ENCODE results near the gene RDH13. TPM values are rescaled to one million over a fixed set of nuclear protein-coding genes. Genes with fewer than 3 reads are reported as not detected.

The RDH13 gene
- total and polyA plus RNA-seq, 2 donors (not counting 1 experiment from before 2014, with no cell fraction given): 2.7 to 6.9 TPM

GRCh38 chr19:55018633-55019032 lies 44.3 kb downstream of the RDH13 start:
- H3K4me2 ChIP-seq (ENCODE audit: extremely low read depth, insufficient read depth, low read length): no peak overlapping the region
- no peak for DNase-seq (ENCODE audit: low read depth in 2 of 2)
- H3K27me3 ChIP-seq (ENCODE audit: control insufficient read depth, insufficient read depth, low read length): no peaks in the 10 kb centered on the region
- no peaks in the 10 kb centered on the region for H3K79me2 ChIP-seq (ENCODE audit: control insufficient read depth, insufficient read depth, low read length)
- H3K36me3 ChIP-seq (ENCODE audit: control insufficient read depth, insufficient read depth, low read length): no peaks in the 10 kb centered on the region
- no peak overlapping the region for H2AFZ ChIP-seq (ENCODE audit: low read length)
- no peaks in the 10 kb centered on the region for H3K4me1 ChIP-seq (ENCODE audit: control insufficient read depth, extremely low read depth, insufficient read depth, low read length)
- no peak for TF ChIP-seq CTCF (conservative IDR thresholded peaks at IDR 0.05 in 1 of 2, IDR thresholded peaks at IDR 0.05 in 1 of 2; ENCODE audit: low read depth in 1 of 2, low read length in 2 of 2)
- no peak for TF ChIP-seq EZH2 (IDR thresholded peaks at IDR 0.05; ENCODE audit: low read length, missing control alignments)
- H3K9ac ChIP-seq (ENCODE audit: insufficient read depth, low read length): no peak overlapping the region
- no peak overlapping the region for H3K4me3 ChIP-seq (replicated peaks in 1 of 4; ENCODE audit: control extremely low read depth in 1 of 4, insufficient read depth in 1 of 4, low read depth in 3 of 4, low read length in 4 of 4)
- no peaks in the 10 kb centered on the region for H4K20me1 ChIP-seq (ENCODE audit: control insufficient read depth, extremely low read depth, insufficient read depth, low read length)
- no peak overlapping the region for H3K27ac ChIP-seq (ENCODE audit: insufficient read depth, low read length)
- H3K9me3 ChIP-seq (ENCODE audit: control insufficient read depth, insufficient read depth, low read depth, low read length): no peaks in the 10 kb centered on the region

DNA sequence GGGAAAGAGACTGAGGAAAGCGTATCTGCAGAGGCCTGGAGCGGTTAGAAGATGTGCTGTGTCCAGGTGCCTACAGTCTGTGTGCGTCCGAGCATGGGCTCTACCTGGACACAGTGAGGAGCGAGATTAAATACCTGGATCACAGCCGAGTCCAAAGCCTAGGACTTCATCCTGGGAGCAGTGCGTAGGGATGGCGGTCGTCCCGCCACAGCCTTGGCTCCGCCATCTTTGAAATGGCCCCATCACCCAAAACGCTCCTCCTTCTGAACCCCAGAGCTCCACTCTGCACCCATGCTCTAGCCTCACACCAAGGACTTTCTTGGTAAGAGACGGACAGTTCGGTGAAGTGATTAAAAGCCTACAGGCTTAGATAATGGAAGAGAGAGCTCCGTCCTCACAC lies 44.7 kb downstream of the RDH13 start:
- Histone ChIP-seq H3K36me3 (ENCODE audit: control insufficient read depth, insufficient read depth, low read length) (no peaks in the 10 kb centered on the region), H4K20me1 (ENCODE audit: control insufficient read depth, extremely low read depth, insufficient read depth, low read length) (no peaks in the 10 kb centered on the region), H3K4me1 (ENCODE audit: control insufficient read depth, extremely low read depth, insufficient read depth, low read length) (no peaks in the 10 kb centered on the region), H3K4me2 (ENCODE audit: extremely low read depth, insufficient read depth, low read length) (no peak overlapping the region), H3K27ac (ENCODE audit: insufficient read depth, low read length) (no peak overlapping the region), H3K79me2 (ENCODE audit: control insufficient read depth, insufficient read depth, low read length) (no peaks in the 10 kb centered on the region), H3K4me3 (replicated peaks in 1 of 4; ENCODE audit: control extremely low read depth in 1 of 4, insufficient read depth in 1 of 4, low read depth in 3 of 4, low read length in 4 of 4) (no peak overlapping the region), H3K27me3 (ENCODE audit: control insufficient read depth, insufficient read depth, low read length) (no peaks in the 10 kb centered on the region), H3K9ac (ENCODE audit: insufficient read depth, low read length) (no peak overlapping the region), H2AFZ (ENCODE audit: low read length) (no peak overlapping the region), H3K9me3 (ENCODE audit: control insufficient read depth, insufficient read depth, low read depth, low read length) (no peaks in the 10 kb centered on the region)
- TF ChIP-seq CTCF (conservative IDR thresholded peaks at IDR 0.05 in 1 of 2, IDR thresholded peaks at IDR 0.05 in 1 of 2; ENCODE audit: low read depth in 1 of 2, low read length in 2 of 2) (no peak), EZH2 (IDR thresholded peaks at IDR 0.05; ENCODE audit: low read length, missing control alignments) (no peak)
- DNase-seq (ENCODE audit: low read depth in 2 of 2): no peak

DNA sequence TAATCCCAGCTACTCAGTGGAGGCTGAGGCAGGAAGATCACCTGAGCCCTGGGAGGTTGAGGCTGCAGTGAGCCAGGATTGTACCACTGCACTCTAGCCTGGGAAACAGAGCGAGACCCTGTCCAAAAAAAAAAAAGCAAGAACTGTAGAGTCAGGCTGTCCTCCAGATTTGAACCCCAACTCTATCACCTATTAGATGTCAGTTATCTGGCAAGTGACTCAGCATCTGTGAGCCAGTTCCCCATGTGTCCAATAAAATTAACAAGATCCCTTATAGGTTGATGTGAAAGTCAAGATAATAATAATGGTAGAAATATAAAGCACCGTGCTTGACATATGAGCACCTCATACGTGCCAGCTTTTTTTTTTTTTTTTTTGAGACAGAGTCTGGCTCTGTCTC lies 46.9 kb downstream of the RDH13 start:
- H3K36me3 ChIP-seq (ENCODE audit: control insufficient read depth, insufficient read depth, low read length): no peaks in the 10 kb centered on the region
- no peak overlapping the region for H3K9ac ChIP-seq (ENCODE audit: insufficient read depth, low read length)
- DNase-seq (ENCODE audit: low read depth in 2 of 2): no peak
- TF ChIP-seq EZH2 (IDR thresholded peaks at IDR 0.05; ENCODE audit: low read length, missing control alignments) (no peak), CTCF (conservative IDR thresholded peaks at IDR 0.05 in 1 of 2, IDR thresholded peaks at IDR 0.05 in 1 of 2; ENCODE audit: low read depth in 1 of 2, low read length in 2 of 2) (no peak)
- H3K4me1 ChIP-seq (ENCODE audit: control insufficient read depth, extremely low read depth, insufficient read depth, low read length): no peaks in the 10 kb centered on the region
- no peaks in the 10 kb centered on the region for H3K27me3 ChIP-seq (ENCODE audit: control insufficient read depth, insufficient read depth, low read length)
- no peaks in the 10 kb centered on the region for H3K79me2 ChIP-seq (ENCODE audit: control insufficient read depth, insufficient read depth, low read length)
- H3K4me3 ChIP-seq (replicated peaks in 1 of 4; ENCODE audit: control extremely low read depth in 1 of 4, insufficient read depth in 1 of 4, low read depth in 3 of 4, low read length in 4 of 4): no peak overlapping the region
- no peak overlapping the region for H2AFZ ChIP-seq (ENCODE audit: low read length)
- no peak overlapping the region for H3K27ac ChIP-seq (ENCODE audit: insufficient read depth, low read length)
- H3K4me2 ChIP-seq (ENCODE audit: extremely low read depth, insufficient read depth, low read length): no peak overlapping the region
- H3K9me3 ChIP-seq (ENCODE audit: control insufficient read depth, insufficient read depth, low read depth, low read length): no peaks in the 10 kb centered on the region
- H4K20me1 ChIP-seq (ENCODE audit: control insufficient read depth, extremely low read depth, insufficient read depth, low read length): no peaks in the 10 kb centered on the region

Measured in fibroblast of lung (primary cell).